Astrocyte (in vitro differentiated cells and primary cell): Measurements from ENCODE around the gene SMIM7.

Experiments used
- EZH2 ChIP-seq: IDR thresholded peaks from 2 replicates; pipeline ENCODE4 v1.6.1; 2012; ENCODE audit warnings: mild to moderate bottlenecking, low read length, inconsistent platforms; ENCODE audit not compliant: insufficient read depth
- TF ChIP-seq, protein P1 (sequence below): IDR thresholded peaks from 2 replicates; pipeline ENCODE4 v1.5.1; 2011; ENCODE audit warnings: low read depth, mild to moderate bottlenecking, inconsistent platforms, low read length, moderate library complexity; ENCODE audit not compliant: insufficient read depth

DNA sequence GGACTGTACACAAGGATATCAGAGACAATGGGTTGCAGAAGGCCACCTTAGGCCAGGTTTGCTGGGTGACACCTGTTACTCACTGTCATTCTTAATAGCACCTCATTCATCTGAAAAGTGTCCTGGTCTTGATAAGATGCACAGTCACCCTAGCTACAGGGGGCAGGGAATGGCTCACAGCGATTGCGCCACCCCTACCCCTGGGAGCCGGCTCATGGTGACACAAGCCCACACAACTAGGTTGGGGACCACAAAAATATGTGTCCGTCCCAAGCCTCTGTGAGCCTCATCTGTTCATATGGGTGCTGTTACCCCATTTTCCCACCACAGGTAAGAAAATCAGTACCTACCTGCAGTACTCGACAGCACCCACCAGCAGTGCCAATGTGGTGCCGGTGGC is 55.3 kb downstream of the SMIM7 start:
- TF ChIP-seq, protein P1, sequence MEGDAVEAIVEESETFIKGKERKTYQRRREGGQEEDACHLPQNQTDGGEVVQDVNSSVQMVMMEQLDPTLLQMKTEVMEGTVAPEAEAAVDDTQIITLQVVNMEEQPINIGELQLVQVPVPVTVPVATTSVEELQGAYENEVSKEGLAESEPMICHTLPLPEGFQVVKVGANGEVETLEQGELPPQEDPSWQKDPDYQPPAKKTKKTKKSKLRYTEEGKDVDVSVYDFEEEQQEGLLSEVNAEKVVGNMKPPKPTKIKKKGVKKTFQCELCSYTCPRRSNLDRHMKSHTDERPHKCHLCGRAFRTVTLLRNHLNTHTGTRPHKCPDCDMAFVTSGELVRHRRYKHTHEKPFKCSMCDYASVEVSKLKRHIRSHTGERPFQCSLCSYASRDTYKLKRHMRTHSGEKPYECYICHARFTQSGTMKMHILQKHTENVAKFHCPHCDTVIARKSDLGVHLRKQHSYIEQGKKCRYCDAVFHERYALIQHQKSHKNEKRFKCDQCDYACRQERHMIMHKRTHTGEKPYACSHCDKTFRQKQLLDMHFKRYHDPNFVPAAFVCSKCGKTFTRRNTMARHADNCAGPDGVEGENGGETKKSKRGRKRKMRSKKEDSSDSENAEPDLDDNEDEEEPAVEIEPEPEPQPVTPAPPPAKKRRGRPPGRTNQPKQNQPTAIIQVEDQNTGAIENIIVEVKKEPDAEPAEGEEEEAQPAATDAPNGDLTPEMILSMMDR = no peak
- no peak for TF ChIP-seq EZH2
